Right lobe of liver (tissue), 6 donors: ENCODE results near the gene FBRSL1. TPM values are rescaled to one million over a fixed set of nuclear protein-coding genes. Genes with fewer than 3 reads are reported as not detected.

Experiments
- ATAC-seq, 4 donors: fragments of 200-7000 bp; cut with Tn5 transposase; one replicate each; pipeline ENCODE4 v1.9.1; 2020; ENCODE audit warnings: mild to moderate bottlenecking in 4 of 4, moderate library complexity in 4 of 4
- DNase-seq, 3 donors: peaks; one replicate each; pipeline ENCODE4 v3.0.0-alpha.2; 2020
- H3K27ac ChIP-seq, 3 donors: fragments of 200-600 bp; one replicate each; pipeline ENCODE4 v1.8.0; 2022
- H3K27me3 ChIP-seq, 2 donors: fragments of 200-600 bp; one replicate each; pipeline ENCODE4 v1.8.0; 2022
- H3K36me3 ChIP-seq, 4 donors: fragments of 200-600 bp; sonication (generic) in 1 of 4; one replicate each; pipeline versions ENCODE4 v1.5.1 to v1.8.0; 2017 to 2022; ENCODE audit warnings: control low read depth in 1 of 4
- H3K4me1 ChIP-seq, 4 donors: fragments of 200-600 bp; sonication (generic) in 1 of 4; one replicate each; pipeline versions ENCODE4 v1.5.1 to v1.8.0; 2017 to 2022; ENCODE audit warnings: control low read depth in 1 of 4
- H3K4me3 ChIP-seq, 3 donors: fragments of 200-600 bp; one replicate each; pipeline ENCODE4 v1.8.0; 2022
- H3K9me3 ChIP-seq, 4 donors: fragments of 200-600 bp; sonication (generic) in 1 of 4; one replicate each; pipeline versions ENCODE4 v1.5.1 to v1.8.0; 2017 to 2022; ENCODE audit warnings: control low read depth in 1 of 4
- CTCF ChIP-seq, 4 donors: fragments of 200-600 bp in 3 of 4; fragments of 450-650 bp in 1 of 4; IDR thresholded peaks; one replicate each; pipeline versions ENCODE4 v1.5.1 to v1.8.0; 2016 to 2022; ENCODE audit warnings: antibody characterized with exemption in 4 of 4, mild to moderate bottlenecking in 2 of 4
- POLR2A ChIP-seq: fragments of 450-650 bp; IDR thresholded peaks from one replicate; pipeline ENCODE4 v1.6.1; 2017; ENCODE audit warnings: antibody characterized with exemption, mild to moderate bottlenecking
- WGBS: methylation state at CpG from one replicate; pipeline ENCODE4 v1.1.6; 2018; ENCODE audit warnings: low coverage, low lambda C conversion rate; ENCODE audit not compliant: insufficient coverage; ENCODE audit errors: missing lambda C conversion rate; 5-methylcytosine and 5-hydroxymethylcytosine counted together
- intact Hi-C, 2 donors: fragments of 100-400 bp; cut with DNase I; formaldehyde crosslinking; loops; one replicate each; pipeline versions ENCODE4 v1.11.2 to v1.14.1; 2022
- total RNA-seq, 6 experiments: library from RNA; depleted of rRNA in 2 of 6; stranded (reverse); fragments of >200 nt in 2 of 6; fragmentation: NEBNext Ultra II Directional in 3 of 6; extraction: Animal tissue kit (Norgen Biotek cat#: 25700) in 3 of 6; gene quantifications; one replicate each; pipeline versions ENCODE4 v1.1.0 to v1.2.4, GENCODE V29; 2016 to 2023
- donor health status: DM: no; HTN: yes; CAD: no.
- donor health status: DM: no; HTN: no; CAD: no.
- donor health status: DM: no; HTN: no; CAD: no.
- donor health status: DM: no; HTN: yes; CAD: no.
- donor health status: DM: no; HTN: yes; CAD: no.

FBRSL1 gene
- total RNA-seq, 6 experiments from 2014 or later: 16.2 to 27.6 (median 23.3) TPM

- Histone ChIP-seq H3K27me3 (no peaks in the 10 kb centered on the region), H3K9me3 (no peaks in the 10 kb centered on the region), H3K27ac (no peak overlapping the region), H3K36me3 (no peaks in the 10 kb centered on the region), H3K4me1 (no peaks in the 10 kb centered on the region), H3K4me3 (no peak overlapping the region)
- 54% methylated on average over 3 of the region's 14 CpGs for WGBS
- ATAC-seq (peak in 3 of 4 donors; percentile 8 to 25 (median 12)), DNase-seq (peak in 1 of 3 donors; percentile 16)
- intact Hi-C loops: no loop called here
- TF ChIP-seq POLR2A (no peak), CTCF (IDR thresholded peaks at IDR 0.05) (no peak)
Observed at GRCh38 chr12:132477017-132477702, 12.8 kb upstream of the FBRSL1 start.

DNA sequence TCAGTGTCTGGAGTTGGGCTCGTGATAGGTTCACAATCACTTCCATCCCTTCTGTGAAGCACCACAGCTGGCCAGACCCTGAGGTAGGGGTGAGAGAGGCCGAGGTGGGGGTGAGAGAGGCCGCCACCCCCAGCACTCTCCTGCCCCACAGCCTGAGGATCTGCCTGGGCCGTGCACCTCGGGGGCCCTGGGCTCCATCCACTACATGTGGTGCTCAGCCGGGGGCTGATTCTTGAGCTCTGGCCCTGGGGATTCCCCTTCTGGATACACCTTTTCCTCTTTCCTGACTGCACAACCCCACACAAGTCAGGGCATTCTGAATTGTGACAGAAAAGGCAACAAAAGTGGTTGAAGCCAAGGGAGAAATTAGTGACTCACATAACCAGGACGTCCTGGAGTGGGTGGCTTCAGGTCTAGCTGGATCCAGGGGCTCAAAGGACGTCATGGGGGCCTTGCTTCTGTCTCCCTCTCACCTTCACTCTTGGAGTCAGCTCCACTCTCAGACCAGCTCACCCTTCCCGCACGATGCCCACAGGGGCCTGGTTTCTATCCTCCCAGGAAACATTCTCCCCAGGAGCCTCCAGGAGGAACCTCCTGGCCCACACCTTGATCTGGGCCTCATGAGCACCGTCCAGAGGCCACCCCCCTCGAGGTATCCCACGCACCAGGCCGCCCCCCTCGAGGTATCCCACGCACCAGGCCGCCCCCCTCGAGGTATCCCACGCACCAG lies 12.1 kb upstream of the FBRSL1 start:
- intact Hi-C loops: no loop called here
- Histone ChIP-seq H3K27ac (no peak overlapping the region), H3K36me3 (no peaks in the 10 kb centered on the region), H3K4me1 (no peaks in the 10 kb centered on the region), H3K27me3 (no peaks in the 10 kb centered on the region), H3K4me3 (no peak overlapping the region), H3K9me3 (no peaks in the 10 kb centered on the region)
- peak in 2 of 3 donors; percentile 5 to 41 for DNase-seq
- WGBS: 60% methylated on average over 2 of the region's 19 CpGs
- ATAC-seq: no peak
- TF ChIP-seq POLR2A (no peak), CTCF (IDR thresholded peaks at IDR 0.05) (no peak)

- H3K27me3 ChIP-seq: no peaks in the 10 kb centered on the region
- no peaks in the 10 kb centered on the region for H3K4me1 ChIP-seq
- DNase-seq: peak in 1 of 3 donors; percentile 10
- ATAC-seq: no peak
- no CpG with 5 or more reads among the region's 15 CpGs for WGBS
- intact Hi-C loops: no loop called here
- H3K9me3 ChIP-seq: no peaks in the 10 kb centered on the region
- TF ChIP-seq POLR2A (no peak), CTCF (IDR thresholded peaks at IDR 0.05) (no peak)
- no peak overlapping the region for H3K27ac ChIP-seq
- no peaks in the 10 kb centered on the region for H3K36me3 ChIP-seq
- H3K4me3 ChIP-seq: no peak overlapping the region
Observed at GRCh38 chr12:132478433-132478803, 11.5 kb upstream of the FBRSL1 start.

DNA sequence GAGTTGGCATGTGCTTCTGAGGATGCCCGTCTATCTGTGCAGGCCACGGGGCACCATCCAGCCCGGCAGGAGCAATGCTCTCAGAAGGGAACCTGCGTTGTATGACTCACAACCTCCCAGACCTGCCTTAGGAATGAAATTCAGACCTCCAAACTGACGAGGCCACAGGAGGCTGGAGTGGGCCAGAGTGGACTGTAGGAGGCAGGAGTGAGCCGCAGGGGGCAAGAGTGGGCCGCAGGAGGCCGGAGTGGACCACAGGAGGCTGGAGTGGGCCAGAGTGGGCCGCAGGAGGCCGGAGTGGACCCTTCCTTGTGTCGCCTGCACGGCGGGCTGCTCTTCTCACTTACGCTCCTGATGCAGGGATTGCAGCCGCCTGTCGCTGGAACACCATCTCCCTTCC lies 11.1 kb upstream of the FBRSL1 start:
- TF ChIP-seq POLR2A (no peak), CTCF (IDR thresholded peaks at IDR 0.05) (no peak)
- no peak overlapping the region for H3K4me3 ChIP-seq
- no peaks in the 10 kb centered on the region for H3K27me3 ChIP-seq
- H3K27ac ChIP-seq: no peak overlapping the region
- 58% methylated on average over 2 of the region's 16 CpGs for WGBS
- intact Hi-C loops: no loop called here
- no peak for DNase-seq
- no peaks in the 10 kb centered on the region for H3K36me3 ChIP-seq
- H3K4me1 ChIP-seq: no peaks in the 10 kb centered on the region
- no peaks in the 10 kb centered on the region for H3K9me3 ChIP-seq
- no peak for ATAC-seq
